ENCODE measurements around the gene SENP3. TPM values are rescaled to one million over a fixed set of nuclear protein-coding genes. Genes with fewer than 3 reads are reported as not detected.

SENP3 gene
- polyA plus RNA-seq, 1 donor (not counting 4 experiments of a cell fraction or from before 2014, with no cell fraction given) = 99.1 TPM

DNA sequence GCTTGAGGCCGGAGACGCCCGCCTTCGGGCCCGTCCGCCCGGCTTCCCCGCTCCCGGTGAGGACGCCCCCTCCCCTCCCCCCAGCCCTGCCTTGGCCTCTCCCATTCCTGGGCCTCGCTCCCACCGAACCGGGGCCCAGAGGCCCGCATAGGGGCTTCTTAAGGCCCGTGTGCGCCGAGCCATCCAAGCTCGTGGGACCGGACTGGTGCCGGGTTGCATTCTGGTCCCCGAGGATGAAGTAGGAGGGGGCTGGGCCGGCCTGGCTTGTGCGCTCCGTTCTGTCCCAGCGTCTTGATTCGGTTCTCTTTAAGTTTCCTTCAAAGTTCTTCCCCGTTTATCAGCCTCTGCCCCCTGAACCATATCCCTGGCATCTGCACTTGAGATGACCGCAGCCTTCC, 488 bp downstream of the SENP3 start:
- H3K4me3 ChIP-seq (ENCODE audit: control insufficient read depth in 2 of 3, extremely low read depth in 1 of 3, insufficient read depth in 2 of 3, low read depth in 1 of 3, low read length in 3 of 3) = peak overlapping the region; percentile 75 to 86 (median 86)
- H3K79me2 ChIP-seq (ENCODE audit: control insufficient read depth, insufficient read depth, low read length) = peaks cover 43% of the 10 kb centered on the region
- peak overlapping the region; percentile 86 for H3K9ac ChIP-seq (ENCODE audit: control insufficient read depth, extremely low read depth, insufficient read depth, low read length)
- no peaks in the 10 kb centered on the region for H4K20me1 ChIP-seq (ENCODE audit: control insufficient read depth, extremely low read depth, insufficient read depth, low read length)
- dilution Hi-C loops (cut with MboI; ENCODE audit: extremely low pct_ligation_motif_present, low sequenced_read_pairs) = no loop called here
- H3K4me2 ChIP-seq (ENCODE audit: control insufficient read depth, extremely low read depth, insufficient read depth, low read depth, low read length) = peak overlapping the region; percentile 79
- no peak overlapping the region for H2AFZ ChIP-seq (ENCODE audit: control insufficient read depth, low read length)
- no peaks in the 10 kb centered on the region for H3K27me3 ChIP-seq (ENCODE audit: control insufficient read depth, extremely low read depth, insufficient read depth, low read length)
- no peak for TF ChIP-seq EZH2 (IDR thresholded peaks at IDR 0.05; ENCODE audit: low read length)
- TF ChIP-seq, protein P1, sequence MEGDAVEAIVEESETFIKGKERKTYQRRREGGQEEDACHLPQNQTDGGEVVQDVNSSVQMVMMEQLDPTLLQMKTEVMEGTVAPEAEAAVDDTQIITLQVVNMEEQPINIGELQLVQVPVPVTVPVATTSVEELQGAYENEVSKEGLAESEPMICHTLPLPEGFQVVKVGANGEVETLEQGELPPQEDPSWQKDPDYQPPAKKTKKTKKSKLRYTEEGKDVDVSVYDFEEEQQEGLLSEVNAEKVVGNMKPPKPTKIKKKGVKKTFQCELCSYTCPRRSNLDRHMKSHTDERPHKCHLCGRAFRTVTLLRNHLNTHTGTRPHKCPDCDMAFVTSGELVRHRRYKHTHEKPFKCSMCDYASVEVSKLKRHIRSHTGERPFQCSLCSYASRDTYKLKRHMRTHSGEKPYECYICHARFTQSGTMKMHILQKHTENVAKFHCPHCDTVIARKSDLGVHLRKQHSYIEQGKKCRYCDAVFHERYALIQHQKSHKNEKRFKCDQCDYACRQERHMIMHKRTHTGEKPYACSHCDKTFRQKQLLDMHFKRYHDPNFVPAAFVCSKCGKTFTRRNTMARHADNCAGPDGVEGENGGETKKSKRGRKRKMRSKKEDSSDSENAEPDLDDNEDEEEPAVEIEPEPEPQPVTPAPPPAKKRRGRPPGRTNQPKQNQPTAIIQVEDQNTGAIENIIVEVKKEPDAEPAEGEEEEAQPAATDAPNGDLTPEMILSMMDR (optimal IDR thresholded peaks at IDR 0.05 in 1 of 3, IDR thresholded peaks at IDR 0.05 in 1 of 3, conservative IDR thresholded peaks at IDR 0.05 in 1 of 3; ENCODE audit: extremely low read depth in 1 of 3, insufficient read depth in 2 of 3, low read length in 3 of 3) = no peak
- DNase-seq (ENCODE audit: low read depth, low spot score) = no peak
- H3K27ac ChIP-seq (ENCODE audit: control insufficient read depth, insufficient read depth, low read length) = peak overlapping the region; percentile 91
- peaks cover 10 to 29% of the 10 kb centered on the region in 2 experiments for H3K36me3 ChIP-seq (ENCODE audit: control insufficient read depth in 2 of 2, extremely low read depth in 1 of 2, insufficient read depth in 2 of 2, low read length in 2 of 2)
- H3K9me1 ChIP-seq (ENCODE audit: control insufficient read depth, extremely low read depth, insufficient read depth, low read length) = no peaks in the 10 kb centered on the region
- no peak for FAIRE-seq
- H3K9me3 ChIP-seq (ENCODE audit: control insufficient read depth, low read depth, low read length) = no peaks in the 10 kb centered on the region
- peaks cover 42% of the 10 kb centered on the region for H3K4me1 ChIP-seq (ENCODE audit: control insufficient read depth, extremely low read depth, insufficient read depth, low read length)

DNA sequence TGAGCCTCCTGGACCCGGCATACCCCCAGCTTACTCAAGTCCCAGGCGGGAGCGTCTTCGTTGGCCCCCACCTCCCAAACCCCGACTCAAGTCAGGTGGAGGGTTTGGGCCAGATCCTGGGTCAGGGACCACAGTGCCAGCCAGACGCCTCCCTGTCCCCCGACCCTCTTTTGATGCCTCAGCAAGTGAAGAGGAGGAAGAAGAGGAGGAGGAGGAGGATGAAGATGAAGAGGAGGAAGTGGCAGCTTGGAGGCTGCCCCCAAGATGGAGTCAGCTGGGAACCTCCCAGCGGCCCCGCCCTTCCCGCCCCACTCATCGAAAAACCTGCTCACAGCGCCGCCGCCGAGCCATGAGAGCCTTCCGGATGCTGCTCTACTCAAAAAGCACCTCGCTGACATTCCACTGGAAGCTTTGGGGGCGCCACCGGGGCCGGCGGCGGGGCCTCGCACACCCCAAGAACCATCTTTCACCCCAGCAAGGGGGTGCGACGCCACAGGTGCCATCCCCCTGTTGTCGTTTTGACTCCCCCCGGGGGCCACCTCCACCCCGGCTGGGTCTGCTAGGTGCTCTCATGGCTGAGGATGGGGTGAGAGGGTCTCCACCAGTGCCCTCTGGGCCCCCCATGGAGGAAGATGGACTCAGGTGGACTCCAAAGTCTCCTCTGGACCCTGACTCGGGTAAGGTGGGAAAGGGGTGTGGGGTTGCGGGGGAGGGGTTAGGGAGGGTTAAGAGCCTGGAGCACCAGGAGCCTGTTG, 1.6 kb downstream of the SENP3 start:
- Histone ChIP-seq H2AFZ (ENCODE audit: control insufficient read depth, low read length) (no peak overlapping the region), H4K20me1 (ENCODE audit: control insufficient read depth, extremely low read depth, insufficient read depth, low read length) (no peaks in the 10 kb centered on the region), H3K27me3 (ENCODE audit: control insufficient read depth, extremely low read depth, insufficient read depth, low read length) (no peaks in the 10 kb centered on the region), H3K9me3 (ENCODE audit: control insufficient read depth, low read depth, low read length) (no peaks in the 10 kb centered on the region), H3K79me2 (ENCODE audit: control insufficient read depth, insufficient read depth, low read length) (peaks cover 46% of the 10 kb centered on the region), H3K27ac (ENCODE audit: control insufficient read depth, insufficient read depth, low read length) (no peak overlapping the region), H3K9ac (ENCODE audit: control insufficient read depth, extremely low read depth, insufficient read depth, low read length) (peak overlapping the region; percentile 86), H3K4me2 (ENCODE audit: control insufficient read depth, extremely low read depth, insufficient read depth, low read depth, low read length) (peak overlapping the region; percentile 79), H3K9me1 (ENCODE audit: control insufficient read depth, extremely low read depth, insufficient read depth, low read length) (no peaks in the 10 kb centered on the region), H3K36me3 (ENCODE audit: control insufficient read depth in 2 of 2, extremely low read depth in 1 of 2, insufficient read depth in 2 of 2, low read length in 2 of 2) (peaks cover 13 to 33% of the 10 kb centered on the region in 2 experiments), H3K4me1 (ENCODE audit: control insufficient read depth, extremely low read depth, insufficient read depth, low read length) (peaks cover 35% of the 10 kb centered on the region), H3K4me3 (ENCODE audit: control insufficient read depth in 2 of 3, extremely low read depth in 1 of 3, insufficient read depth in 2 of 3, low read depth in 1 of 3, low read length in 3 of 3) (peak overlapping the region; percentile 75 to 86 (median 86))
- no peak for TF ChIP-seq EZH2 (IDR thresholded peaks at IDR 0.05; ENCODE audit: low read length)
- TF ChIP-seq, protein P1 (optimal IDR thresholded peaks at IDR 0.05 in 1 of 3, IDR thresholded peaks at IDR 0.05 in 1 of 3, conservative IDR thresholded peaks at IDR 0.05 in 1 of 3; ENCODE audit: extremely low read depth in 1 of 3, insufficient read depth in 2 of 3, low read length in 3 of 3) = no peak
- no peak for FAIRE-seq
- dilution Hi-C loops (cut with MboI; ENCODE audit: extremely low pct_ligation_motif_present, low sequenced_read_pairs) = no loop called here
- DNase-seq (ENCODE audit: low read depth, low spot score) = no peak
